HK-2 (cell line): Measurements from ENCODE around the gene SMCO4.

ENCODE experiments used
- DNase-seq: peaks from one replicate; pipeline ENCODE4 v3.0.0-alpha.2; 2018; ENCODE audit not compliant: unreplicated experiment

Gene SMCO4

GRCh38 chr11:93504110-93505095 is 38.8 kb downstream of the SMCO4 start:
- DNase-seq, result no peak

- no peak for DNase-seq
Observed at GRCh38 chr11:93501856-93502255, 41.3 kb downstream of the SMCO4 start.

GRCh38 chr11:93500759-93501158 is 42.4 kb downstream of the SMCO4 start:
- DNase-seq, result no peak

- DNase-seq, result peak; percentile 6
Observed at GRCh38 chr11:93498641-93499040, 44.5 kb downstream of the SMCO4 start.

- no peak for DNase-seq
Observed at GRCh38 chr11:93498161-93498560, 45.0 kb downstream of the SMCO4 start.

- DNase-seq, result no peak
Observed at GRCh38 chr11:93497596-93497995, 45.6 kb downstream of the SMCO4 start.

- peak; percentile 26 for DNase-seq
Observed at GRCh38 chr11:93494357-93494756, 48.8 kb downstream of the SMCO4 start.

GRCh38 chr11:93493252-93493897 is 49.8 kb downstream of the SMCO4 start:
- no peak for DNase-seq

- DNase-seq, result no peak
Observed at GRCh38 chr11:93492464-93493251, 50.5 kb downstream of the SMCO4 start.

- DNase-seq, result no peak
Observed at GRCh38 chr11:93491973-93492372, 51.2 kb downstream of the SMCO4 start.

- DNase-seq, result no peak
Observed at GRCh38 chr11:93490996-93491618, 52.1 kb downstream of the SMCO4 start.

- DNase-seq, result no peak
Observed at GRCh38 chr11:93489841-93490240, 53.4 kb downstream of the SMCO4 start.

- no peak for DNase-seq
Observed at GRCh38 chr11:93487032-93487483, 56.1 kb downstream of the SMCO4 start.

GRCh38 chr11:93485983-93486382 is 57.2 kb downstream of the SMCO4 start:
- DNase-seq, result no peak

- no peak for DNase-seq
Observed at GRCh38 chr11:93484716-93485115, 58.5 kb downstream of the SMCO4 start.

GRCh38 chr11:93482556-93482955 is 60.6 kb downstream of the SMCO4 start:
- no peak for DNase-seq

GRCh38 chr11:93481696-93482095 is 61.5 kb downstream of the SMCO4 start:
- no peak for DNase-seq

GRCh38 chr11:93481279-93481678 is 61.9 kb downstream of the SMCO4 start:
- DNase-seq, result no peak

GRCh38 chr11:93480756-93481155 is 62.4 kb downstream of the SMCO4 start:
- DNase-seq, result no peak

GRCh38 chr11:93480256-93480655 is 62.9 kb downstream of the SMCO4 start:
- DNase-seq, result no peak

GRCh38 chr11:93478841-93479240 is 64.3 kb downstream of the SMCO4 start:
- DNase-seq, result no peak
